ENCODE results near the gene C10orf53.

C10orf53 gene

DNA sequence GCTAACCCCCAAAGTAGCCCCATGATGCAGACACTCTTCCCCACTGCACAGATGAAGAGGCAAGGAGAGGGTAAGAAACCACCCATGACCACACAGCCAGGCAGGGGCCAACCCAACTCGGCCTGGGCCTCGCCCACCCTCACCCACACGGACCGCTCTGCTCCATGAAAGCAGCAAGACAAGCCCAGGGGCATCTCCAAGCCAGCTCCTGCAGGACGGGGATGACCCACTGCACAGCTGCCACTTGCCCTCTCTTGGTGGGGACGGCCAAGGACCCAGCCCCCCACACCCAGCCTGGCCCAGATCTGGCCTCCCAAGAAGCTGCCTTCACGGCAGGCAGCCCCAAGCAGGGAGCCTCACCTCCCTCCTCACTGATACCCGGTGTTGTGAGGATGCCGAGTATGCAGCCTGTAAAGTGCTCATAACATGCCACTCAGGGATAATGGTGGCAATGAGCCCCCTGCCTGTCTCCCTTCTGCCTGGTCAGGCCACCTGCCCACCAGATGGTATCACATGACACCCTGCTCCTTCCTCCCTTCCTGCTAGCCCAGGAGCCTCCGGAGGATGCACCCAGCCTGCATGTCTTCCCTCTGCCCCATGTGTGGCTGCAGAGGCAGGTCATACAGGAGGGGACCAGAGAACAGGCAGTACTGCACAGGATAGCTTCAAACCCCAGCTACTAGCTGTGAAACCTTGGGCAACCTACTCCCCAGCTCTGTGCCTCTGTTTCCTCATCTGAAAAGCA lies 59.3 kb downstream of the C10orf53 start:
- no peak for DNase-seq

DNA sequence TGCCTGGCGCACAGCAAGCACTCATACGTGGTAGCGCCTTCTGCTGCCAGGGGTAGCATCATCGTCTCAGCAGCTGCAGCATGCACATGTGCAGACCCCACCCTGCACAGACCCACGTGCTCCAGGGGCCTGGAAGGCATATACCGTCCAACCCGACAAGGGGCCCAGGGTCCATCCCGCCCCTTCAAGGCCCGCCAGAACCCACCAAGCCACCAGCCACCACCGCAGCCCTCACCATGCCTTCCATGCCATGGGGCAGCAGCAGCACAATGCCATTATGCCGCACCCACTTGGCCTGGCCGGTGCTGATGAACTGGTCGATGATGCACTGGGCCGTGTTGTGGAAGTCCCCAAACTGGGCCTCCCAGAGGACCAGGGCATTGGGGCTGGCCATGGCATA lies 60.0 kb downstream of the C10orf53 start:
- no peak for DNase-seq

DNA sequence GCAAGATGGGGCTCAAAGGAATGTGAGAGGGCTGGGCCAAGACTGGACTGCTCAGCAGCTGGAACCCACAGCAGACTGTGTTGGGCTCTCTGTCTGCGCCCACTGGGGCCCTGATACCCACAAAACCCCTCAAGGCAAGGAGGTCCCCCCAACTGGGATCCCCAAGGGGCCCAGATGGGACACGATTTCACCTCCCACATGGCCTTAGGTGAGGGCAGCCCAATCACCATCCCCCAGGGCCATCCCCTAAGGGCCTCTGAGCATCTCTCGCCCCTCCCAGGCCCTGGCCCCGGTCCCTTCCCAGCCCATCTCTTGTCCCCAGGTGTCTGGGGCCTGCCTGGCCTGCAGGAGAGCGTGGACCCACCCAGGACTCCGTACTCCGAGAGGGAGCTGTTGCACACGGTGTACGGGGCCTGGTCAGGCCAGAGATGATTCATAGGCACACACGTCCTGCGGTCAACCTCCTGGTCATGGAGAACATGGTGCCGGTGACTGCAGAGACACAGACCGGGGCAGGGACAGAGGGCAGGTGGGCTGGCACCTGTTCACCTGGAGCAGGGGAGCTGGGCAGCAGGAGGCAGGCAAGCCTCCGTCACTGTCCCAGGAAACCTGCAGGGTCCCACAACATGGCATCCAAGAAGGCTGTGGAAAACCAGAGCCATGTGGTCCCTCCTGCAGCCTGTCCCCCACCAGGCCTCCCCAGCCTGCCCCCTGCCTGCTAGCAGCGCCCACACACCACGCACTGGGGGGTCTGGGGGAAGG lies 61.1 kb downstream of the C10orf53 start:
- DNase-seq: no peak

DNA sequence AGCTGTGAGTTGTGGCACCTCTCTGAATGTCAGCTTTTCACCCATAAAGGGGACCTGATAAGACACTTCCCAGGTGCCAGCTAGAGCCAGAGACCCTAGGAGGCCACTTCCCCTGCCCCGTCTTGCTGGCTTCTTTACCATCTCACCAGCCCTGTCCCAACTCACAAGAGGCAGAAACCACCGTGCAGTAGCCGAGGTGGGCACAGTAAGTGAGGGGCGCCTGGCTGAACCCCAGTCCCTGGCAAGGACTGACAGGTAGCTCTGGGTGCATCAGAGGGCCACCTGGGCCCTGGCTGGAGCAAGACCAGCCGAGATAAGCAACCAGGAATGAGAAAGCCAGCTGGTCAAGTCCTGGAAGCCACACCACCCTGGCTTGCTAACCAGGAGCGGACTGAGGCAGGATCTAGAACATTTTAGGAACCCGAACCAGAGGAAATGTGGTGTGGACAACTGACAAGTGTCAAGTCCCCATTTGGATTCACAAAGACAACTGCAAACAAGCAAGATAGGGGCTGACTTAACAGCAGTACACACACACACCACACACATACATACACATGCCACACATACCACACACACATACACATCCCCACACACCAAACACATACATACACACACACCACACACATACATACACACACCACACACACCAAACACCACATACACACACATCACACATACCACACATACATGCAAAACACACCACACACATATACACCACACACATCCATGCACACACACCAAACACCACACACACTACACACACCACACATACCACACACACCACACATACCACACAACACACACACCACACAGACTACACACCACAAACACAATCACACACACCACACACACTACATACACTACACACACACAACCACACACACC lies 61.9 kb downstream of the C10orf53 start:
- no peak for DNase-seq

DNA sequence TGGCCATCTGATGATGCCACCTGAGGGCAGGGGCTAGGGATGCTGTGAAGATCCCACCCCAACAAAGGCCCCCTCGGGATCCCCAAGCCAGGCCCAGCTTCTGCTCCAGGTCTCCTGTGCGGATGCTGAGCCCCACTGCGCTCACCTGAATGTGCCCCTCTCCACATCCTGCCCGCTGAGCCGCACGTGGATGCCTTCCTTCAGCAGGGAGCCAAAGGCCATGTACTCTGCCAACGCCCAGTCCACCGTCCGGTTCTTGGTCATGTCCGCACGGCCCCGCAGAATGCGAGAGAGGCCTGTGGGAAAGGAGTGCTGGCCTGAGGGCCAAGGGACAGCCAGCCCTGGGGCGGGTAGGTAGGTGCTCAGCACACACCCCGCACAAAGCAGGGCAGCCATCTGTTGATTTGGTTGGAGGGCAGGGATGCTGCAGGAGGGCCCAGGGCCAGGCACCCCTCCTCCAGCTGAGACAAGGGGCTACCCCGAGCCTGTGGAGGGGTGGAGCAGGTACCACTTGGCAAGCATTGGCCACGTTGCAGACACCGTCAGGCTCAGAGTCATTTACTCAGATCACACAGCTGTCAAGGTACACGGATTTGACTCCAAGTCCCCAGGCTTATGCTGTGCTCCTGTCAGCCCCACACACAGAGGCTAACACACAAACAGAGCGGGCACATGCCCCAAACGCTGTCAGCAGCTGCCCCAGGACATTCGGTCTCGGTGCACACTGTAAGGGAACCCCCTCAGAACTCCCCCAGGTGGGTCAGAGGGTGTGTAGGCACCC lies 63.4 kb downstream of the C10orf53 start:
- DNase-seq: no peak

DNA sequence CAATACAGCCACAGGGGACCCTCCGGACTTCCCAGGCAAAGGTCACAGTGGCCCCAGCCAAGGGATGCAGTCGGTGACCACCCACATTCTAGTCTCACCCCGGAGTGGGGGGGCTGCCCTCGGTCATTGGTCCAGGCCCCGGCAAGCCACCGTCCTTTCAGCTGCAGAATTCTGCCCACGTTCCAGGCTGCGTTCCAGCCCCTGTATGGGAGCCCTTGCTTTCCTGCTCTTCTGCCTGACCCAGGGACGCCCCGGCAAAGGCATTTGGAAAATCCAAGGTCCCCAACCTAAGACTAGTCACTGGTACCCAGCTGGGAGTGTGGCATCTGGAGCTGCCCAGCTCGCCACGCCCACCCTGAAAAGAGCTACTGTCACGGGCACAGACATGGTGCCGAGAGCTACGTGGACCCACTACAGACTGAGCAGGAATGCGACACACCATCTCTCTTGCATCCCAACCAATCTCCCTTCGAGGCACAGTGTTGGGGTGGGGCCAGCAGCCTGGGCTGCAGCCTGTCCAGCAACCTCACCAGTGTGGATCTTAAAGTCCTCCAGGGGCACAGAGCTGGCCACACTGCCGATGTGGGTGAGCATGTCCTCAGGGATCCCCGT lies 64.1 kb downstream of the C10orf53 start:
- no peak for DNase-seq

DNA sequence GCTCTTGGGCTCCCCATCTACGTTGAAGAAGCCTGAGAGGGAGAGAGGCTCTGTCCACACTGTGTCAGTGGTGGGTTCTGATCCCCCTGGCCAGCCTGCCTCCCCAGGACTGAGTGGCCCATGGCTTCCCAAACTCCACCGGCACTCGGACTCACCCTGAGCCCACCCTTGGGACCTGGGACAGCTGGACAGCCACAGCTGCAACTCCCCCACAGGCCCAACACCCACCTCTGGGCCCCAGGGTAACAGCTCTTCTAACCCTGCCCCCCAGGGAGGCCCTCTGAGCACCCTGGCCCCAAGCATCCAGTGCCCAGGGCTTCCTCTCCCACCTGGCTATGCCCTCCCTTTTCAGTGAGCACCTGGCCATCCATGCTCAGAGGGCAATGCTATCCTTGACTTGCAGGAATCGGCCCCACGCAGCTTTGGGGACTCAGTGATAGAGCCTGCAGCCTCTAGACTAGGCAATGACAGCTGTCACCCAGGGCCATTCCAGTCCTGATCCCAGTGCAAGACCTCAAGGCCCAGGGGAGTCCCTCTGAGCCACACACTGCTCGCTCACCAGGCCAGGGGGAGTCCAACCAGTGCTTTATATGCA lies 64.7 kb downstream of the C10orf53 start:
- DNase-seq: no peak

DNA sequence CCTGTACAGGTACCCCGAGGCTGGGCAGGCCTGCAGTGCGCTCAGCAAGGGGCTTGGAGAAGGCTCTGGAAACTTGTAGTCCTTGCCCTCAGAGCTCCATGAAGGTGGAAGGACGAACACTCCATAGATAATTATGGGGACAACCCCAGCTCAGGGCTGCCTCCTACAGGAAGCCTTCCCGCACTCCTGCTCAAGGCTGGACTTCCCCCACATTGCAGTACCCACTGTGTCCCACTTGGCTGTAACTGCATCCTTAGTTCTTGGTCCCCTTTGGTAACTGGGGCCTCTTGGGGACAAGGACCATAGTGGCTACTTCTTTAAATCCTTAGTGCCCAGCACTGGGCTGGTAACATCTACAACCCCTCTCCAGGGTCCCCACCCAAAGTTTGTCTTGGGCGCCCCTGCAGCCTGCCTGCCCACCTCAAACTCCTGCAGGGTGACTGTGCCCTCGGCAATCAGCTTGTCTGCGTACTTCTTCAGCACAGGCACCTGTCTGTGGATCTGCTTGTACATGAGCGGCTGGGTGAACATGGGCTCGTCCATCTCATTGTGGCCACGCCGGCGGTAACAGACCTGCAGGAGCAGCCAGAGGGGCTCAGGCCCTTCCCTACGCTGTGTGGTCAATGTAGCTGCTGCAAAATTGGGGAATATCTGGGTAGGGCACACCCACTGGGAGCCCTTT lies 65.6 kb downstream of the C10orf53 start:
- no peak for DNase-seq

DNA sequence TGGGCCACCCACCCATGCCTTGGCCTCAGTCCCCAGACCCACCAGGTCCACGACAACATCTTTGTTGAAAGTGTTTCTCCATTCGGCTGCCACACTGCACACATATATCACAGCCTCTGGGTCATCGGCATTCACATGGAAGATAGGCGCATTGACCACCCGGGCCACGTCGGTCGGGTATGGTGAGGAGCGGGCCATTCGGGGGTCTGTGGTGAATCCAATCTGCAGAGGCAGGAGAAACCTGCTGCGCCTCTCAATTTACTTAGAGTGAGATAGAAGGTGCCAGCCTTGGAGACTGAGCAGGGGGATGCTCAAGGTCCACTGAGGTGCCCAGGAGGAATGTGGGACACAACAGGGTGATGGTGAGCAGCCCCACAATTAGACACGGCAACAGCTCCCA lies 66.3 kb downstream of the C10orf53 start:
- no peak for DNase-seq

DNA sequence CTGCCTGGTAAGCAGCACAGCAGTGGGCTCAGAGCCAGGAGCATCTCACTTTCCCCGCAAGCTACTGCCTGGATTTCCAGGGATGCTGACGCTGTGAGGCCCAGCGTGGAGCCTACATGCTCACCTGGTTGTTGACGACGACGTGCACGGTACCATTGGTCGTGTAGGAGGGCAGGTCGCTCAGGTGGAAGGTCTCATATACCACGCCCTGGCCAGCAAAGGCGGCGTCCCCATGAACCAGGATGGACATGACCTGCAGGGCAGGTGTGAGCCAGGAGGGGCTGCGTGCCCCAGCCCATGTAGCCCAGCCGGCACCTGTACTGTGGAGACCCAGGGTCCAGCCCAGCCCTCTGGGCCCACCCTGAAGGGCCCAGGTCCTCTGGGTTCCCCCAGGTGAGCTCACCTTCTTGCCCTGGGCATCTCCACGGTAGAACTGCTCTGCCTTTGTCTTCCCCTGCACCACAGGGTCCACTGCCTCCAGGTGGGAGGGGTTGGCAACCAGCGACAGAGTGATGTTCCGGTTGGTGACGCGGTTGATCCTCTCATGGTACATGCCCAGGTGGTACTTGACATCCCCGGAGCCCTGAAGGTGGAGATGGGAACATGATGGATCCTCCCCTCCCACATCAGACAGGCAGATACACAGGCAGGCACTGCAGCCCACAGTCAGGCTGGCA lies 67.3 kb downstream of the C10orf53 start:
- no peak for DNase-seq

All from activated gamma-delta T cell (primary cell).